A673 (cell line): ENCODE measurements around the gene UBASH3B. TPM values are rescaled to one million over a fixed set of nuclear protein-coding genes. Genes with fewer than 3 reads are reported as not detected.

Experiments
- BruUV-seq: library from RNA; stranded (reverse); fragments of 400-500 nt; replicated peaks from 2 replicates; lab custom pipeline; 2021; lab: Mats Ljungman, UMichigan
- CTCF ChIA-PET: fragments of 300-600 bp; sonication (Branson Sonifier 250); formaldehyde crosslinking; loops from one replicate; lab custom pipeline; 2022; ENCODE audit warnings: antibody characterized with exemption; lab: Charles Lee
- POLR2A ChIA-PET: fragments of 300-600 bp; sonication (Branson Sonifier 250); formaldehyde crosslinking; loops from one replicate; lab custom pipeline; 2022; ENCODE audit warnings: antibody characterized with exemption; ENCODE audit not compliant: low non-redundant PET; lab: Charles Lee
- DNase-seq: peaks from one replicate; pipeline ENCODE4 v3.0.0-alpha.2; 2015; ENCODE audit warnings: low spot score
- H3K27ac ChIP-seq: fragments of 200-600 bp; sonication (generic); 2 replicates; pipeline ENCODE4 v1.5.1; 2016; ENCODE audit warnings: mixed run types, low read depth, mild to moderate bottlenecking, mixed read lengths, antibody characterized with exemption, low read length; ENCODE audit not compliant: poor library complexity, severe bottlenecking
- H3K27me3 ChIP-seq: fragments of 200-600 bp; sonication (generic); replicated peaks from 2 replicates; pipeline ENCODE4 v1.6.1; 2017; ENCODE audit warnings: mixed run types, low read depth, mild to moderate bottlenecking, mixed read lengths, antibody characterized with exemption, low read length; ENCODE audit not compliant: insufficient read depth, poor library complexity
- H3K36me3 ChIP-seq: fragments of 200-600 bp; sonication (generic); 2 replicates; pipeline ENCODE4 v1.6.1; 2016; ENCODE audit warnings: mixed run types, mild to moderate bottlenecking, mixed read lengths, antibody characterized with exemption, low read length; ENCODE audit not compliant: insufficient read depth, poor library complexity, severe bottlenecking
- H3K4me1 ChIP-seq: fragments of 200-600 bp; sonication (generic); 2 replicates; pipeline ENCODE4 v1.6.1; 2017; ENCODE audit warnings: mixed run types, mild to moderate bottlenecking, mixed read lengths, antibody characterized with exemption, low read length; ENCODE audit not compliant: insufficient read depth, poor library complexity, severe bottlenecking
- H3K4me3 ChIP-seq: fragments of 200-600 bp; sonication (generic); 2 replicates; pipeline ENCODE4 v1.5.1; 2016; ENCODE audit warnings: low read depth, mixed run types, mild to moderate bottlenecking, mixed read lengths, low read length; ENCODE audit not compliant: poor library complexity, severe bottlenecking
- H3K9me3 ChIP-seq: fragments of 200-600 bp; sonication (generic); 2 replicates; pipeline ENCODE4 v1.6.1; 2016; ENCODE audit warnings: mixed run types, low read depth, mild to moderate bottlenecking, mixed read lengths, antibody characterized with exemption, low read length; ENCODE audit not compliant: poor library complexity, severe bottlenecking
- EZH2 ChIP-seq: fragments of 200-600 bp; sonication (generic); IDR thresholded peaks from 2 replicates; pipeline ENCODE4 v1.6.1; 2017; ENCODE audit warnings: borderline replicate concordance, low read depth, mild to moderate bottlenecking, mixed read lengths, antibody characterized with exemption, low read length; ENCODE audit not compliant: poor library complexity, severe bottlenecking
- intact Hi-C: fragments of 100-400 bp; cut with micrococcal nuclease; formaldehyde crosslinking; loops from one replicate; pipeline ENCODE4 v1.10.0; 2022; ENCODE audit not compliant: unreplicated experiment
- total RNA-seq: library from RNA; stranded (reverse); gene quantifications from 2 replicates; pipeline ENCODE4 v1.2.3, GENCODE V29; 2021
- TF ChIP-seq, protein P1 (sequence below): fragments of 300-800, 200-600 bp; sonication (generic); conservative IDR thresholded peaks from 2 replicates; pipeline ENCODE4 v1.5.1; 2017; ENCODE audit warnings: low read depth, mild to moderate bottlenecking, antibody characterized with exemption, low read length, moderate library complexity, mixed read lengths

Gene UBASH3B
- total RNA-seq, 1 experiment from 2014 or later = 15.3 TPM

DNA sequence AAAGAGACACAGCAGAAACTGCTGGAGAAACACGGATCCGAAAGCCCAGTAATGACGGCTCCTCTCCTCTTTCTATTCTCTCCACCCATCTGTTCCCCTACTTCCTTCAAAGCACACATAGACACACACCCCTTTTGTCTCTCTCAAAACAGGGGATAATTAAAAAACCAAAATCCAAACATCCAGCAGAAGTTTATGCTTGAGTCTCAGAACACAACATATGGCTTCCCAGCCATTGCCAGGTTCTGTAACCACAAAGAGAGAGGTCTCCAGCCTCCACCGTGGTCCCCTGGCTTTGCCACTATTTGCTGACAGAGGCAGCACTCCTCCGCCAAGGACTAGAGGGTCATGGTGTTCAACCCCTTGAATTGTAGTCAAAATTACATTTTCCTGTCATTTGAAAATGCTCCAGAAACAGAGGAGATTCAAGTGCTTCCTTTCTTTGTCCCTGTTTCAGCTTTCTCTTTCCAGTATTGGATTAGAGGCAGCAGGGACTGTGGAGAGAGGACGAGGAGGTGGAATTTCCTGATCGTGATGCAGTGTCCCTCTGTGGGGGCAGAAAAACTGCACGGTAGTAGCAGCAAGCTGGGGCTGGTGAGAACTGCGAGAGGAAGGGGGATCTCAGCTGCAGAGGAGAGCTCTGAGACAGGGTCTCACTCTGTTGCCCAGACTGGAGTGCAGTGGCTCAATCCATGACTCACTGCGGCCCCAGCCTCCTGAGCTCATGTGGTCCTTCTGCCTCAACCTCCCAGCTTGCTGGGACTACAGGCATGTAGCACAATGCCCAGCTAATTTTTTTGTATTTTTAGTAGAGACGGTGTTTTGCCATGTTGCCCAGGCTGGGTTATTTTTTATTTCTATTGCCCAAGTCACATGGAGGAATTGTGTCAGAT is 60.3 kb downstream of the UBASH3B start:
- no peak for TF ChIP-seq EZH2
- TF ChIP-seq, protein P1, sequence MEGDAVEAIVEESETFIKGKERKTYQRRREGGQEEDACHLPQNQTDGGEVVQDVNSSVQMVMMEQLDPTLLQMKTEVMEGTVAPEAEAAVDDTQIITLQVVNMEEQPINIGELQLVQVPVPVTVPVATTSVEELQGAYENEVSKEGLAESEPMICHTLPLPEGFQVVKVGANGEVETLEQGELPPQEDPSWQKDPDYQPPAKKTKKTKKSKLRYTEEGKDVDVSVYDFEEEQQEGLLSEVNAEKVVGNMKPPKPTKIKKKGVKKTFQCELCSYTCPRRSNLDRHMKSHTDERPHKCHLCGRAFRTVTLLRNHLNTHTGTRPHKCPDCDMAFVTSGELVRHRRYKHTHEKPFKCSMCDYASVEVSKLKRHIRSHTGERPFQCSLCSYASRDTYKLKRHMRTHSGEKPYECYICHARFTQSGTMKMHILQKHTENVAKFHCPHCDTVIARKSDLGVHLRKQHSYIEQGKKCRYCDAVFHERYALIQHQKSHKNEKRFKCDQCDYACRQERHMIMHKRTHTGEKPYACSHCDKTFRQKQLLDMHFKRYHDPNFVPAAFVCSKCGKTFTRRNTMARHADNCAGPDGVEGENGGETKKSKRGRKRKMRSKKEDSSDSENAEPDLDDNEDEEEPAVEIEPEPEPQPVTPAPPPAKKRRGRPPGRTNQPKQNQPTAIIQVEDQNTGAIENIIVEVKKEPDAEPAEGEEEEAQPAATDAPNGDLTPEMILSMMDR = no peak
- Histone ChIP-seq H3K27ac (no peak overlapping the region), H3K36me3 (no peaks in the 10 kb centered on the region), H3K9me3 (no peaks in the 10 kb centered on the region), H3K4me3 (no peak overlapping the region), H3K4me1 (peaks cover 20% of the 10 kb centered on the region), H3K27me3 (no peaks in the 10 kb centered on the region)
- DNase-seq = no peak
- intact Hi-C loops = no loop called here
- CTCF ChIA-PET = no interaction called here
- no TSS peak for BruUV-seq
- POLR2A ChIA-PET = interaction anchor here (0.7 kb wide), 1 partner anchor 92 kb away, joined by 3 read pairs; no protein-coding TSS in a partner anchor

DNA sequence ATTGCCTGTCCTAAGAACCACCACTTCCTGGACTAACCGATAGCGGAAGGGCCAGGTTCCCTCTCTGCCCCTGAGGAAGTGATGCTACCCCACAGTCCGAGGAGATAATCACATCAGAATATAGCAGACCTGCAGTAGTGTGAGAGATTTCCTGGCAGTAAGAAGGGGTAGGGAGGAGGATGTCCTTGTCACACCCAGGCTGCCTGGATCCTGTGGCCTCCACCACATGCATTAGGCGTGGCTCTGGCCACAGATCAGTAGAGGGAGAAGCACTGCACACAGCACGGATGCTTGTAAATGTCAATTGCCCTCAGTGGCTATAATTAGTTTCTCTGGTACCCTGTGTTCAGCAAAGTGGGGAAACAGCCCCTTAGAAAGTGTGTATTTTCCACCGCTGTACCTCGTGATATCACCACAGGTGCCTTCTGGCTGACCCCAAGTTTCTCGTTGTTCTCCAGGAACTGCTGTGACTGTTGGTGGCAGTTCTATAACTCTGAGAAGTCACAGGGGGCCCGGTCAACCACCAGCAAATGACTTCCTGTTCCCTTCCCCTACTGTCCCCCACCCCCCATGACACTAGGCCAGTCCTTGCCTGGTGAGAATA is 61.8 kb downstream of the UBASH3B start:
- no peak overlapping the region for H3K4me3 ChIP-seq
- no peaks in the 10 kb centered on the region for H3K27me3 ChIP-seq
- ChIA-PET CTCF (interaction anchor here (0.6 kb wide), 1 partner anchor 135 kb away, joined by 5 read pairs; no protein-coding TSS in a partner anchor), POLR2A (no interaction called here)
- H3K36me3 ChIP-seq = no peaks in the 10 kb centered on the region
- DNase-seq = no peak
- intact Hi-C loops = no loop called here
- H3K9me3 ChIP-seq = no peaks in the 10 kb centered on the region
- no peak for TF ChIP-seq EZH2
- H3K27ac ChIP-seq = no peak overlapping the region
- BruUV-seq = no TSS peak
- peaks cover 21% of the 10 kb centered on the region for H3K4me1 ChIP-seq

DNA sequence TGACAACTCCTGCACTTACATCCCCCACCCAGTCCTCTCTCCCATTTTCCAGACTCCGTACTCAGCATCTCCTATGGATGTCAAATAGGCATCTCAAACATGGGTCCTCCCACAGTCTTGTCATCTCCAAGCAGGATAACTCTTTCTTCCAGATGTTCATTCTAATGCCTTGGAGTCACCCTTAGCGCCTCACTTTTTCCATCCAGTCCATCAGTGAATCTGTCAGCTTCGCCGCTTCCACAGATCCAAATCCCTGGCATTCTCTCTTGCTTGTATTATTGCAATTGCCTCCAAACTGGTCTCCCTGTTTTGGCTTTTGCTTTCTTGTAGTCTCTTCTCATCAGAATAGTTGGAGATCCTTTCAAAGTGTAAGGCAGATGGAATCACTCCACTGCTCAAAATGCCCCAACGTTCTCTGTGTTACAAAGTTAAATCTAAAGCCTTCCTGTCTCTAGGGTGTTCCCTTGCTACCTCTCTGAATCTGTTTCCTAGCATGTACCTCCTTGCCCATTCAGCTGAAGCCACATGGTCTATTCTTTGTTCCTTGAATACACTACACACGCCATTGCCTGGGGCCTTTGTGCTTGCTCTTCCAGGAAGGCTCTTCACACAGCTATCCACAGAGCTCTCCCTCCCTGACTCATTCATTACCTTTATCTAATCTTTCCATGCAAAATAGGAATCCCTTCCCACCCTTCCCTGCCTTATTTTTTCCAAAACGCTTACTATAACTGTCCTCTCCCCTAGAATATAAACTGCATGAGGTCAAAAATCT is 64.8 kb downstream of the UBASH3B start:
- H3K36me3 ChIP-seq = no peaks in the 10 kb centered on the region
- no peaks in the 10 kb centered on the region for H3K27me3 ChIP-seq
- peaks cover 17% of the 10 kb centered on the region for H3K4me1 ChIP-seq
- H3K4me3 ChIP-seq = no peak overlapping the region
- no peak for DNase-seq
- intact Hi-C loops = no loop called here
- CTCF ChIA-PET = interaction anchor here (0.6 kb wide), 1 partner anchor 56 kb away, joined by 5 read pairs; no protein-coding TSS in a partner anchor
- no TSS peak for BruUV-seq
- TF ChIP-seq EZH2 = no peak
- TF ChIP-seq, protein P1 = no peak
- H3K9me3 ChIP-seq = no peaks in the 10 kb centered on the region
- no peak overlapping the region for H3K27ac ChIP-seq
- POLR2A ChIA-PET = interaction anchor here (0.7 kb wide), 1 partner anchor 442 kb away, joined by 20 read pairs; no protein-coding TSS in a partner anchor
